CD14-positive monocyte (primary cell): ENCODE measurements around the gene CX3CL1. TPM values are rescaled to one million over a fixed set of nuclear protein-coding genes. Genes with fewer than 3 reads are reported as not detected.

Source experiments
- DNase-seq, 3 donors: peaks; one replicate each; pipeline ENCODE4 v3.0.0-alpha.2; 2011 to 2022
- H2AFZ ChIP-seq: 2 replicates; pipeline ENCODE4 v1.6.0; 2012; ENCODE audit warnings: mild to moderate bottlenecking, low read depth, low read length, inconsistent platforms; ENCODE audit not compliant: insufficient read depth, poor library complexity, severe bottlenecking
- H3K27ac ChIP-seq, 2 donors: 1 replicate in 1 of 2; 2 replicates in 1 of 2; pipeline ENCODE4 v1.5.1; 2012 to 2013; ENCODE audit warnings: low read length in 2 of 2, control low read depth in 1 of 2, inconsistent platforms in 1 of 2, low read depth in 1 of 2, mild to moderate bottlenecking in 1 of 2
- H3K27me3 ChIP-seq, 2 donors: one replicate each; pipeline versions ENCODE4 v1.6.0 to v1.6.1; 2011 to 2013; ENCODE audit warnings: low read length in 2 of 2; ENCODE audit not compliant: control insufficient read depth in 2 of 2, insufficient read depth in 2 of 2
- H3K36me3 ChIP-seq, 2 donors: replicated peaks in 1 of 2; 1 replicate in 1 of 2; 2 replicates in 1 of 2; pipeline versions ENCODE4 v1.5.1 to v1.6.1; 2012 to 2013; ENCODE audit warnings: low read length in 2 of 2, control low read depth in 1 of 2, inconsistent platforms in 1 of 2, mild to moderate bottlenecking in 1 of 2; ENCODE audit not compliant: insufficient read depth in 2 of 2, control insufficient read depth in 1 of 2
- H3K4me1 ChIP-seq, 2 donors: 1 replicate in 1 of 2; 2 replicates in 1 of 2; pipeline versions ENCODE4 v1.5.1 to v1.6.1; 2012 to 2013; ENCODE audit warnings: low read length in 2 of 2, control low read depth in 1 of 2, inconsistent platforms in 1 of 2, mild to moderate bottlenecking in 1 of 2, moderate library complexity in 1 of 2; ENCODE audit not compliant: insufficient read depth in 2 of 2, control insufficient read depth in 1 of 2
- H3K4me2 ChIP-seq: replicated peaks from 2 replicates; pipeline ENCODE3; 2012; ENCODE audit warnings: low read length, moderate library complexity, mild to moderate bottlenecking; ENCODE audit not compliant: poor library complexity, severe bottlenecking; ENCODE audit errors: extremely low read depth
- H3K4me3 ChIP-seq, 3 experiments: fragments of 200-600 bp in 1 of 3; sonication (generic) in 1 of 3; replicated peaks in 1 of 3; 1 replicate in 2 of 3; 2 replicates in 1 of 3; pipeline ENCODE4 v1.5.1; 2011 to 2013; ENCODE audit warnings: low read length in 3 of 3, mild to moderate bottlenecking in 3 of 3, control low read depth in 2 of 3, low read depth in 2 of 3, inconsistent platforms in 1 of 3, moderate library complexity in 1 of 3
- H3K79me2 ChIP-seq: 2 replicates; pipeline ENCODE4 v1.6.0; 2012; ENCODE audit warnings: mild to moderate bottlenecking, control low read depth, inconsistent platforms, low read length, moderate library complexity; ENCODE audit not compliant: insufficient read depth
- H3K9ac ChIP-seq: 2 replicates; pipeline ENCODE4 v1.6.0; 2017; ENCODE audit warnings: low read length, mild to moderate bottlenecking; ENCODE audit not compliant: insufficient read depth, poor library complexity, severe bottlenecking
- H3K9me3 ChIP-seq, 2 donors: replicated peaks in 1 of 2; 1 replicate in 1 of 2; 2 replicates in 1 of 2; pipeline versions ENCODE4 v1.5.1 to v1.6.1; 2012 to 2013; ENCODE audit warnings: low read length in 2 of 2, control low read depth in 1 of 2; ENCODE audit not compliant: control insufficient read depth in 1 of 2, insufficient read depth in 1 of 2
- H4K20me1 ChIP-seq: 2 replicates; pipeline ENCODE4 v1.6.0; 2012; ENCODE audit warnings: mild to moderate bottlenecking, low read length, control low read depth, moderate library complexity; ENCODE audit not compliant: insufficient read depth
- H3K27ac Mint-ChIP-seq, 7 donors: one replicate each; pipeline ENCODE4 v1.8.0; 2020; ENCODE audit warnings: mild to moderate bottlenecking in 7 of 7, mixed read lengths in 7 of 7, moderate library complexity in 6 of 7, inconsistent platforms in 2 of 7
- H3K27me3 Mint-ChIP-seq, 3 donors: one replicate each; pipeline ENCODE4 v1.8.0; 2021 to 2022; ENCODE audit warnings: low read depth in 3 of 3, mild to moderate bottlenecking in 3 of 3, mixed read lengths in 3 of 3, moderate library complexity in 3 of 3, inconsistent platforms in 1 of 3
- H3K36me3 Mint-ChIP-seq, 2 donors: one replicate each; pipeline ENCODE4 v1.8.0; 2020; ENCODE audit warnings: mixed read lengths in 2 of 2, inconsistent platforms in 1 of 2, mild to moderate bottlenecking in 1 of 2
- H3K4me1 Mint-ChIP-seq: one replicate; pipeline ENCODE4 v1.8.0; 2020; ENCODE audit warnings: mild to moderate bottlenecking, mixed read lengths
- H3K4me3 Mint-ChIP-seq, 2 donors: one replicate each; pipeline ENCODE4 v1.8.0; 2020; ENCODE audit warnings: mild to moderate bottlenecking in 2 of 2, mixed read lengths in 2 of 2, moderate library complexity in 1 of 2
- H3K9me3 Mint-ChIP-seq, 7 donors: one replicate each; pipeline ENCODE4 v1.8.0; 2020 to 2022; ENCODE audit warnings: mixed read lengths in 7 of 7, mild to moderate bottlenecking in 6 of 7, moderate library complexity in 6 of 7, inconsistent platforms in 2 of 7
- CTCF ChIP-seq: fragments of 200-600 bp; IDR thresholded peaks from one replicate; pipeline ENCODE4 v1.8.0; 2022; ENCODE audit warnings: antibody characterized with exemption, mild to moderate bottlenecking
- WGBS: methylation state at CpG from one replicate; pipeline ENCODE4 v1.1.5; 2013; ENCODE audit warnings: missing lambda C conversion rate; ENCODE audit not compliant: insufficient coverage; 5-methylcytosine and 5-hydroxymethylcytosine counted together
- intact Hi-C, 2 donors: fragments of 100-400 bp; cut with micrococcal nuclease; formaldehyde crosslinking; loops; one replicate each; pipeline versions ENCODE4 v1.15.0 to v1.15.1; 2023
- polyA plus RNA-seq, 3 donors: library from polyadenylated mRNA; depleted of rRNA in 1 of 3; unstranded in 2 of 3; stranded (reverse) in 1 of 3; fragments of 300-500 nt in 2 of 3; fragments of >200 nt in 1 of 3; fragmentation: Illumina TruSeq in 2 of 3; gene quantifications; 1 replicate in 2 of 3; 2 replicates in 1 of 3; pipeline ENCODE4 v1.2.3, GENCODE V29; 2012 to 2021

Gene CX3CL1
- polyA plus RNA-seq, 3 donors, result not detected

GRCh38 chr16:57401943-57402640 is 29.8 kb downstream of the CX3CL1 start:
- WGBS, result 88% methylated on average over 6 of the region's 7 CpGs
- peaks cover 0 to 3% of the 10 kb centered on the region in 2 donors for H3K27me3 ChIP-seq
- H3K4me3 Mint-ChIP-seq, result no peak overlapping the region
- no peaks in the 10 kb centered on the region for H3K36me3 ChIP-seq
- peaks cover 7 to 19% (median 18%) of the 10 kb centered on the region in 3 donors for H3K27me3 Mint-ChIP-seq
- H3K4me1 ChIP-seq, result peaks cover 6 to 9% of the 10 kb centered on the region in 2 donors
- H3K4me3 ChIP-seq, result no peak overlapping the region
- no peaks in the 10 kb centered on the region for H3K4me1 Mint-ChIP-seq
- H3K27ac Mint-ChIP-seq, result no peak overlapping the region
- no peak overlapping the region for H2AFZ ChIP-seq
- TF ChIP-seq CTCF, result no peak
- no peak for DNase-seq
- no peaks in the 10 kb centered on the region for H4K20me1 ChIP-seq
- intact Hi-C loops, result no loop called here
- H3K79me2 ChIP-seq, result no peaks in the 10 kb centered on the region
- no peak overlapping the region for H3K9ac ChIP-seq
- no peaks in the 10 kb centered on the region for H3K9me3 ChIP-seq
- H3K27ac ChIP-seq, result no peak overlapping the region
- H3K9me3 Mint-ChIP-seq, result peaks cover 0 to 6% (median 3%) of the 10 kb centered on the region in 7 donors
- H3K36me3 Mint-ChIP-seq, result no peaks in the 10 kb centered on the region
- no peak overlapping the region for H3K4me2 ChIP-seq

DNA sequence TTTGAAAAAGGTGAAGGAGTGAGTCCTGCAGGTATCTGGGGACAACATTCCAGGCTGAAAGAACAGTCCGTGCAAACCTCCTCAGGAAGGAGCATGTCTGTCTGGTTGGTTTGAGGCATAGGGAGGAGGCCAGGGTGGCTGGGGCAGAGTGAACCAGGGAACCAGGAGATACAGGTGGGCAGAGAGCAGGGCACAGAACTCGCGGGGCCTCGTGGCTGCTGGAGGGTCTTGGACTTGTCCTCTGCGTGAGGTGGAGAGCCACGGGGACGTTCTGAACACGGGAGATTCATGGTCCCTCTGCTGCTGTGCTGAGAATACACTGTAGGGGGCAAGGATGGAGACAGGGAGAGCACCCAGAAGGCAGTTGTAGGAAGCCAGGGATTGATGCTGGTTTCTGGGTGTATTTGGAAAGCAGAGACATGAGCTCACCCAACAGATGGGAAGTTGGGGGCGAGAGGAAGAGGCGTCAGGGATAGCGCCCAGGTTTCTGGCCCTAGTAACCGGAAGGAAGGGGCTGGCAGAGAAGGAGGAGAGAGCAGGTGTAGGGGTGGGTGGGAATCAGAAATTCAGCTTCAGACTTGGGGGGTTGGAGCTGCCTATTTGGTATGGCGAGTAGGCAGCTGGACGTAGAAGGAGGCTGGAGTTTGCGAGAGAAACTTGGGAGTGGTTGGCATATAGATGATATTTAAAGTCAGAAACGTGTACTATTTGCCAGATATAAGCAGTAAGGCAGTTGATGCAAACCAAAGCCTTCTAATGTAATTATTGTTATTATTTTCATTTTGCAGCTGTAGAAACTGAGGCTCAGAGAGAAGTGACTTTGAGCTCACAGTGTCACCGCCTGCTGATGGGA is 31.9 kb downstream of the CX3CL1 start, which contains the start of gene CCL17:
CCL17 (plus strand) TSS at position 803 of the 853 bp plus-strand sequence. CDS start 9,166 bp downstream, outside the sequence.
- Histone ChIP-seq H3K9me3 (no peaks in the 10 kb centered on the region), H3K4me2 (no peak within 1 kb of the TSS), H3K4me3 (no peak within 1 kb of the TSS), H3K27ac (no peak within 1 kb of the TSS), H2AFZ (no peak within 1 kb of the TSS), H3K9ac (no peak within 1 kb of the TSS), H4K20me1 (no peaks in the 10 kb centered on the region), H3K36me3 (no peaks in the 10 kb centered on the region), H3K79me2 (no peaks in the 10 kb centered on the region), H3K4me1 (peaks cover 13 to 17% of the 10 kb centered on the region in 2 donors), H3K27me3 (peaks cover 0 to 3% of the 10 kb centered on the region in 2 donors)
- H3K9me3 Mint-ChIP-seq, result peaks cover 0 to 6% (median 3%) of the 10 kb centered on the region in 7 donors
- peak within 1 kb of the TSS in 1 of 2 donors; percentile 33 for H3K4me3 Mint-ChIP-seq
- peaks cover 6 to 19% (median 18%) of the 10 kb centered on the region in 3 donors for H3K27me3 Mint-ChIP-seq
- no peak for TF ChIP-seq CTCF
- peaks cover 5% of the 10 kb centered on the region for H3K4me1 Mint-ChIP-seq
- H3K27ac Mint-ChIP-seq, result peak within 1 kb of the TSS in 2 of 7 donors; percentile 47 to 81
- no peak for DNase-seq
- intact Hi-C loops, result no loop called here
- no peaks in the 10 kb centered on the region for H3K36me3 Mint-ChIP-seq
- WGBS, result 75% methylated on average over 15 of the region's 17 CpGs
